SKM-1 (cell line): Measurements from ENCODE around the gene RAD51D.
"Not testable (repeated sequence)": the region's sequence is repeated elsewhere in the genome, so short reads cannot be mapped to it uniquely, and the experiment has no call there.

ENCODE experiments used
- DNase-seq: peaks from one replicate; lab custom pipeline; 2025; ENCODE audit not compliant: unreplicated experiment; lab: John Stamatoyannopoulos, UW

Gene RAD51D

GRCh38 chr17:35141681-35142466 lies 22.2 kb upstream of the RAD51D start, which contains the start of gene NLE1:
NLE1 (minus strand) TSS chr17:35142303; CDS start chr17:35142275, 28 bp downstream.
- peak; percentile 53 for DNase-seq

DNA sequence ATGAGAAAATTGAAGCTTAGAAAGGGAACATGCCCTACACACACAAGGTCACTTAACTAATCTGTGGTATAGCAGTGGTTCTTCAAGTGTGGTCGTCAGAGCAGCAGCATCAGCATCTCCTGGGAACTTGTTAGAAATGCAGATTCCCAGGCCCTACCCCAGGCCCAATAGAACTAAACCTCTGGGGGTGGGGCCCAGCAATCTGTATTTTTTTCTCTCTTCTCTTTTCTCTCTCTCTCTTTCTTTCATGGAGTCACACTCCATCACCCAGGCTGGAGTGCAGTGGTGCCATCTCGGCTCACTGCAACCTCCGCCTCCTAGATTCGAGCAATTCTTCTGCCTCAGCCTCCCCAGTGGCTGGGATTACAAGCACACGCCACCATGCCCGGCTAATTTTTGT lies 18.6 kb upstream of the RAD51D start:
- DNase-seq, result no peak

- no peak for DNase-seq
Observed at GRCh38 chr17:35135322-35135721, 15.7 kb upstream of the RAD51D start.

DNA sequence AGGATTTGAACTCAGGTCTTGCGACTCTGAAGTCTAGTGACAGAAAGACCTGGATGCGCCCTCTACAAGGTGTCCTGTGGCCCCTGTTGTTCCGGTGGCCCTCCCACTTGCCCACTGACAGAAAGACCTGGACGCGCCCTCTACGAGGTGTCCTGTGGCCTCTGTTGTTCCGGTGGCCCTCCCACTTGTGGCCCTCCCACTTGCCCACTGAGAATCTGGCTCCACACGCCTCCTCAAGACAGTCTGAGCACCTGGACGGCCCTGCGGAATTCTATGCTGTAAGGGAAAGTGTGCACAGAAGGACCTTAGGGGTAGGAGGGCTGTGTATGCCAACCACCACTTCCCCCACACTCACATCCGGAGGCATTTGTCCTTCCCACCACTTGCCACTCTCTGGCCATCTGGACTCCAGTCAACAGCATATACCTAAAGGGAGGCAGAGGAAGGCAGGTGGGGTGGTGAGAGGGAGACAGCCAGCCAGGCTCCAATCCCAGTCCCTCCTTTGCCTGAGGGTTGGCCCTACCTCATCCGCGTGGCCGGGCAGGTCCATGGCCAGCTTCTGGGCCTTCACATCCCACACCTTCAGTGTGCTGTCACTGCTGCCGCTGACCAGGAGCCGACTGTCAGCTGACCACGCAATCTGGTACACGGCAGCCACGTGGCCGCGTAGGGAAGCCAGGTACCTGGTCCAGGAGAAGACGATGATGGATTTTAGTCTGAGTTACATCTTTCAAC lies 13.3 kb upstream of the RAD51D start:
- DNase-seq, result no peak

DNA sequence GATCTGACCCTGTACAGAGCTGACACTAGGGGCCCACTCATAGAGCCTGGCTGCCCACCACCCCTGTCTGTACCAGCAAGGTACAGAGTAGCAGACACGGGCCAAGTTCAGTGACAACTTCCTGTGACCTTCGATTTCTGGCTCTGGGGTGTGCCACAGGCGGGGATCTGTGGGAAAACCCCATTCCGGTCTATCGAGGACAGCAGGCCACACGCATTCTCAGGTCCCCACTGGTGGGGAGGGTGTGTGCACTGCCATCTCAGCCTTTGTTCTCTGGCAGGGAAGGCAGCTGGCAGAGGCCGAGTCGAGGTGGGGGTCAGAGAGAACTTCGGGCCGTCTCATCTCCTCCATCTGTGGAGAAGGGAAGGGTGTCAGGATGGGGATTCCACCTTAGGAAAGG lies 12.4 kb upstream of the RAD51D start:
- no peak for DNase-seq

DNA sequence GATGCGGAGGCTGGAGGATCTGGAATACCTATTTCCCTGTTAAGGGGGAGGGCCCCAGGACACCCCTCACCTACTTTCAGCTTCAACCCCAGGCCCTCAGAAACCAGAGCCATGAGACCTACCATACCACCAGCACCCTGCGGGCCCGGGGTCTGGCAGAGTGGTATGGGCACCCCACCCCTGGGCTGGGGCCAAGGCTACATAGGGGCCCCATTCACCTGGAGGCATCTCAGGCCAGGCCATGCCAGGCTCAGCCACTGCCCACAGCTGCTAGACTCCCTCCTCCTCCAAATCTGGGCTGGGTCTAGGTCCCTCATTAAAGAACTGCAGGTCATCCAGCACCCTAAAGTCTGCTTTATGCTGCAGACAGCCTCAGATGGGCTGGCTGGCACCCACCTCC lies 10.7 kb upstream of the RAD51D start:
- DNase-seq, result no peak

GRCh38 chr17:35129973-35130351 lies 10.3 kb upstream of the RAD51D start:
- no peak for DNase-seq

GRCh38 chr17:35129154-35129972 lies 9.7 kb upstream of the RAD51D start:
- DNase-seq, result no peak

DNA sequence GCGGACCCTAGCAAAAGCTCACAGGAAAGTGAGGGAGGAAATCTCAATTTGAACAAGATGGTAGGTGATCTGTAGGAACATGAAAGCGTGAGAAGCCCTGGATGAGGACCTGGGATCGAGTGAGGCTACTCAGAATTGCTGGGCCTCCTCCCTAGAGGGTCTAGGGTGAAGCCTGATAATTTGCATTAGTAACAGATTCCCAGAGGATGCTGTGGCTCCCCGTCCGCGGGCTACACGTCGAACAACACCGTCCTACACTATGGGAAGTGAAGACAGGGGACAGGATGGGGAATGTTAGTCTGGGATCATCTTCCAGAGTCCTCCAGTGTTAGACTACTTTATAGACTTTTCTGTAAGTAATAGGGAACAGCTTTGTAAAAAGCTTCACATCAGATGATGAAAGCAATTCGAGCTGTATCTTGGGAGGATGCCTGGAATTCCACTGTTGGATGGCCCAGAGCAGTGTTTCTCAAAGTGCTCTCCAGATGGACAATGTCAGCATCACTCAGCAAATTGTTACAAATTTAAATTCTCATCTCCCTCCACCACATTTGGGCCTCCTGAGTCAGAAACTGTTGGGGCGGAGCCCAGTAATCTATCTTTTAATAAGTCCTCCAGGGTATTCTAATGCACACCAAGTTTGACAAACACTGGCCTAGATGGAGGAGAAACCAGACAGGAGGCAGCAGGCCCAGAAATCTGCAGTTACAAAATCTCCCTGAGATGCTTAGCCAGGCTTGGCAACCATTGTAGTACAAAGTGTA lies 8.3 kb upstream of the RAD51D start:
- DNase-seq, result no peak

GRCh38 chr17:35121315-35121714 lies 1.7 kb upstream of the RAD51D start, which contains the start of gene FNDC8:
FNDC8 (plus strand) TSS chr17:35121615; CDS start chr17:35121694, 79 bp downstream.
- DNase-seq, result no peak

DNA sequence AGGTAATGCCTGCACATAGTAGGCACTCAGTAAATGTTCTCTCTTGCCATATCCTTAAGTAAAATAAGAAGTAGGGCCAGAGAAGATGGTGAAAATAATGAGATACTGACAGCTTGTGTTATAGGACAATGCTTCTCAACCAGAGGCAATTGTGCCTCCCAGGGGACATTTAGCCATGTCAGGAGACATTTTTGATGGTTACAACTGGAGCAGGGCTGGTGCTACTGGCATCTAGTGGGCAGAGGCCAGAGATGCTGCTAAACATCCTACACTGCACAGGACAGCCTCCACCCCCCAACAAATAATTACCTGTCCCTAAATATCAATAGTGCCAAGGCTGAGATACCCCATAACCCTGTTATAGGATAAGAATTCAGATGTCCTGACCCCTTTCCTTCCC lies 1.7 kb downstream of the RAD51D start:
- no peak for DNase-seq

DNA sequence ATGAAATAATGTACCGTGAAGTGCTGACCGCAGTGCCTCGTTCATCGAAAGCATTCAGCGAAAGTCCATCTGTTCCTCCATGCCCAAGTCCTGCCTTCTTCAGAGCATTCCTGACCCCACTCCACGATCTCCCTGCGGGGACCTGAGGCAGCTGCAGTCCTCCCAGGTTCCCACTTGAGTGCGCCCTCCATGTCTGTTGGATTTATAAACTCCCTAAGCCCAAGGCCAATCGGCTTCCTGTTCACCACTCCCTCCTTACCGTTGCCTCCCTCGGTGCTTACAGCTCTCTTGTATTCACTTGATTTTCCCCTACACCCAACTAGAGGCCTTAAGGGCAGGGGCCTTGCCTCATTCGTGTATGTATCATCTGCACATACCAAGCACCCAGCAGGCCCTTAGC lies 2.8 kb downstream of the RAD51D start:
- no peak for DNase-seq

DNA sequence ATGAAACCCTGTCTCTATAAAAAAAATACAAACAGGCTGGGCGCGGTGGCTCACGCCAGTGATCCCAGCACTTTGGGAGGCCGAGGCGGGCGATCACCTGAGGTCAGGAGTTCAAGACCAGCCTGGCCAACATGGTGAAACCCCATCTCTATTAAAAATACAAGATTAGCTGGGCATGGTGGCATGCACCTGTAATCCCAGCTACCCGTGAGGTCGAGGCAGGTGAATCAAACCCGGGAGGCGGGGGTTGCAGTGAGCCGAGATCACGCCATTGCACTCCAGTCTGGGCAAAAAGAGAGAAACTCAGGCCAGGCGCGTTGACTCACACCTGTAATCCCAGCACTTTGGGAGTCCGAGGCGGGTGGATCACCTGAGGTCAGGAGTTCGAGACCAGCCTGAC lies 8.9 kb downstream of the RAD51D start:
- not testable (repeated sequence) for DNase-seq

GRCh38 chr17:35104844-35105450 lies 14.7 kb downstream of the RAD51D start:
- no peak for DNase-seq

DNA sequence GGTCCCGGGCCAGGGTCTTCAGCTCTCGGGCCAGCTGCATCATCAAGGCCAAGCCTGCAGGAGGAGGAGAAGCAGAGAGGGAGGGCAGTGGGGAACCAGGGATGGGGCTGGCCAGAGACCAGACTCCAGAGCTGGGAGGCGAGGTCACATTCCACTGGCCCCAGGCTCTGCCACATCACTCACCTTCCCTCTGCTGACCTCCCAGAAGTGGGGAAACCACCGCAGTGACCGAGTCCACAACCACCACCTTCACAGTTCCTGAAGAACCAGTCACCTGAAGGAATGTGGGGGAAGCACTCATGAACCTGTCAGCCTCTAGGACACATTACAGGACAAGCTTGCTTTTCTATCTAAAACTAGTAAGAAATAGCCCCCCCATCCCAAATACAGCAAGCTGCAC lies 16.4 kb downstream of the RAD51D start:
- DNase-seq, result no peak

GRCh38 chr17:35101725-35102124 lies 17.9 kb downstream of the RAD51D start:
- no peak for DNase-seq

GRCh38 chr17:35101036-35101435 lies 18.6 kb downstream of the RAD51D start:
- DNase-seq, result no peak

DNA sequence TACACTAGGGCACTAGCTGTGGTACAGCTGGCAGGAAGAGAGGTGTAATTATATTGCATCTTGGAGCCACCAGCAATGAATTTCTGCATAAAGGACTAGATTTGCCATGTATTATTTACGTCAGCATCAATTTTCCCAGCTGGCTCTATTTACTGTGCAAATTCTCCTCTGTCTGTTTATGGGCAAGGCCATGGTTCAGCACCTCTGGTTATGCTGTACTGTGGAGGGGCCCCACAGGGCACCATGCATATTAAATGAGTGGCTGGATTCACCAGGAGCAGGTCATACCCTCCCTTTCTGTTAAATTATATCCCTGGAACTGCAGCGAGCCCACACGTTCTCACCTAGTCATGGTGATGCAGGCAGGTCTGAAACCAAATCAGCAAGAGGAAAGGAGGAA lies 19.8 kb downstream of the RAD51D start:
- no peak for DNase-seq

GRCh38 chr17:35097776-35098175 lies 21.9 kb downstream of the RAD51D start:
- DNase-seq, result no peak

GRCh38 chr17:35095741-35096140 lies 23.9 kb downstream of the RAD51D start:
- DNase-seq, result no peak
